T1000 (cell line): ENCODE results near the gene DCST1.

Experiments used
- DNase-seq: peaks from one replicate; lab custom pipeline; 2025; ENCODE audit warnings: mixed read lengths; lab: John Stamatoyannopoulos, UW

DCST1 gene

GRCh38 chr1:155052439-155053395 is 19.1 kb downstream of the DCST1 start:
- DNase-seq: no peak

DNA sequence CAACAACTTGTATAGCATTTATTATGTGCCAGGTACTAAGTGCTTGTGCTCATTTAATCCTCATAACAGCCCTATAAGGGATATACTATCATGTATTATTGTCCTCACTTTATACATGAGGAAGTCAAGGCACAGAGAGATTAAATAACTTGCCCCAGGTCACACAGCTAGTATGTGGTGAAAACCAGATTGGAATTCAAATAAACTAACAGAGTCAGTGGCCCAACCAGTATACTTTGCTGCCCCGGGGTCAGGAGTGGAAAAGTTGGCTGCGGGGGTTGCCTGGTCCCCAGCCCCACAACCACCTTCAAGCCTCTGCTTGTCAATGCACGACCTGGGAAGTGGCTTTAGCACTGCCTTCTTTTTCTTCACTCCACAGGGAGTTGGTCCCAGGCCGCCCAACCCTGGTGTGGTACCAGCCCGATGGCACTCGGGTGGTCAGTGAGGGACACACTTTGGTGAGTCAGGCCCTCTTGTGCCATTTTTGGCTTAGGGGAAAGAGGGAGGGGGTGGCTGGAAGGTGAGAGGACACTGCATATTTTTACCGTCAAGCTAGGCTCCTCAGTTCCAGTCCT is 20.0 kb downstream of the DCST1 start:
- no peak for DNase-seq

- DNase-seq: no peak
Measured at GRCh38 chr1:155057104-155057503, 23.5 kb downstream of the DCST1 start.

GRCh38 chr1:155057788-155058211 is 24.2 kb downstream of the DCST1 start:
- no peak for DNase-seq

- DNase-seq: no peak
Measured at GRCh38 chr1:155060736-155061135, 27.1 kb downstream of the DCST1 start.

GRCh38 chr1:155061381-155062150 is 27.9 kb downstream of the DCST1 start:
- DNase-seq: peak; percentile 87

- DNase-seq: no peak
Measured at GRCh38 chr1:155062151-155062686, 28.6 kb downstream of the DCST1 start.

GRCh38 chr1:155062702-155063411 is 29.2 kb downstream of the DCST1 start:
- DNase-seq: no peak

DNA sequence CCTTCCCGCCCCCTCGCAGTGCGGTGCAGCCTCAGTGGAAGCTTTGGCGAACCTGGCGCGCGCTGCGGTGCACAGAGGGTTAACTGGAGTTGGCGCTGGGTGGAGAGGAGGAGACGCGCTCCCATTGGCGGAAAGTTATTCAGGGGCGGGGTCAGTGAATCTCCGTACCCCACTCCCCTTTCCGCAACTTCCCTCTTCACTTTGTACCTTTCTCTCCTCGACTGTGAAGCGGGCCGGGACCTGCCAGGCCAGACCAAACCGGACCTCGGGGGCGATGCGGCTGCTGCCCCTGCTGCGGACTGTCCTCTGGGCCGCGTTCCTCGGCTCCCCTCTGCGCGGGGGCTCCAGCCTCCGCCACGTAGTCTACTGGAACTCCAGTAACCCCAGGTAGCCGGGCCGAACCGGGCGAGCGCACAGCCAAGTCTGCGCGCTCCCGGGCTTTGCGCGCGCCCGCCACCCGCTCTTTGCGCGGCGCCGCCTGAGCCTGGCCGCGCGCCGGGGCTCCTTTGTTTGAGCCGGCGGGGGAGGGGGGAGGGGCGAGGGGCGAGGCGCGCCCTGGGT is 30.0 kb downstream of the DCST1 start, which contains the start of gene EFNA4:
TSS of gene EFNA4 (plus strand) at position 191 of the 561 bp plus-strand sequence. CDS start at position 275, 84 bp downstream.
- peak; percentile 61 for DNase-seq

- no peak for DNase-seq
Measured at GRCh38 chr1:155064111-155064831, 30.6 kb downstream of the DCST1 start.

- DNase-seq: no peak
Measured at GRCh38 chr1:155064832-155065429, 31.3 kb downstream of the DCST1 start.

DNA sequence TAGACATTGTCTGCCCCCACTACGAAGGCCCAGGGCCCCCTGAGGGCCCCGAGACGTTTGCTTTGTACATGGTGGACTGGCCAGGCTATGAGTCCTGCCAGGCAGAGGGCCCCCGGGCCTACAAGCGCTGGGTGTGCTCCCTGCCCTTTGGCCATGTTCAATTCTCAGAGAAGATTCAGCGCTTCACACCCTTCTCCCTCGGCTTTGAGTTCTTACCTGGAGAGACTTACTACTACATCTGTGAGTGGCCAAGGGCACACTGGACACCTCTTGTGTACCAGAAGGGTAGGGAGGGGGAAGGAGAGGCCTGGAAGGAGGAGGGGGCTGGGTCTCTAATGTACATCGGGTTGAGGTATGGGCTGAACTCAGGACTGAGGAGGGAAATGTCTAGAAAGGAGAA is 33.2 kb downstream of the DCST1 start:
- no peak for DNase-seq

DNA sequence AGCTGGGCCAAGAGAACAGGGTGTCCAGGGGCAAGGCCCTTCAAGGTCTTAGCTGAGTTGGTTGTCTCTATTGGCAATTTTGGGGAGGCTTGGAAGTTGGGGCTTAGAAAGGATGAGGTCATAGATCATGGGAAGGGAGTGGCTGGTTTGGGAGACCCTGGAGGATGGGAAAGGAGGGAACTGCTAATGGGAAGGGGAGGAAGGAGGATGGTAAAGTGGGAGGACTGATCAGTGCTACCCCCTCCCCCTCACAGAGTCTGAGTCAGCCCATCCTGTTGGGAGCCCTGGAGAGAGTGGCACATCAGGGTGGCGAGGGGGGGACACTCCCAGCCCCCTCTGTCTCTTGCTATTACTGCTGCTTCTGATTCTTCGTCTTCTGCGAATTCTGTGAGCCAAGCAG is 35.0 kb downstream of the DCST1 start:
- DNase-seq: no peak

DNA sequence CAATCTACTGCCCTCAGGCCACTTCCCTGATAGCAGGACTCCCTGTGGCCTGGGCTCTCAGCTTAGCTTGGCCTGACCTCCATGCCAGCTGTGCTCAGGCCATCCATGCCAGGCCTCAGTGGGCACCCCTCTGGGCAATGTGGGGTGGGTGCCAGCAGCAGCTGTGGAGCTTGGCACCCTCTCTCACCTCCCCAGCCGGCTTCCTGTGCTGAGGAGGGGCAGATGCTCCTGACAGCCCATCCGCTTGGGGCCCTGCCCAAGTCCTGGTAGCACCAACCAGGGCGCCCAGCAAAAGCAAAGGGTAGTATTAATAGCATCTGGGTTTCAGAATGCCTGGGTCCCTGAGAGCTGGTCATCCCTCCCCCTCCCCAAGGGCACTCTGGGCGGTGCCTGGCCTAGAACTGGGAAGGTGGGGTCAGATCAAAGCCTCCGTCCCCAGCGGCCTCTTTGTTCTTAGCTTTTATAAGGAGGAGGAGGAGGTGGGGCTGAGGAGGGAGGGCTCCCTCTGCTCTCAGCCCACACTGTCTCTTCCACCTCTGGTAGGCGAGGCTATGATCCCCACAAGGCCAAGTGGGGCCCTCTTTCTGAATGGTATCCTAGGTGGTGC is 36.0 kb downstream of the DCST1 start:
- no peak for DNase-seq

GRCh38 chr1:155070158-155070621 is 36.6 kb downstream of the DCST1 start:
- DNase-seq: no peak

GRCh38 chr1:155070721-155071569 is 37.3 kb downstream of the DCST1 start:
- no peak for DNase-seq

DNA sequence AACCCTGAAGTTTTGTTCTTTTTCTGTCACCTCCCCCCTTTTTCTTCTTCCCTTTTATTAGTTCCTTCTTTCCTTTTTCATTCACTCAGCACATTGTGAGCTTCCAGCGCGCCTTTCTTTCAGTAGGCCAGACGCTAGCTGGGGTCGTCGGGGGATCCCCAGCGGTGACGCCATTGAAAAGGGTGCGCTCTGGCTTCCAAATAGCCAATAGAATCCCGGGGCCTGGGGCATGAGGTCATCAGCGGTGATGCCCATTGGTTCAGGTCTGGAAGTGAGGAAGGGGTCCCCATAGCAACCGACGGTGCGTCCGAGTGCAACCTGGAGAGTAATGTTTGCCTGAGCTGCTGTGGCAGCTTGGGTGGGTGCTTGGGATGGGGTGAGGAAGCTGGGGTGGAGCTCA is 38.1 kb downstream of the DCST1 start:
- DNase-seq: no peak

- DNase-seq: no peak
Measured at GRCh38 chr1:155072531-155073289, 39.1 kb downstream of the DCST1 start.
